Panc1 (cell line): Measurements from ENCODE around the gene DENND2A. TPM values are rescaled to one million over a fixed set of nuclear protein-coding genes. Genes with fewer than 3 reads are reported as not detected.
"Not testable (repeated sequence)": the region's sequence is repeated elsewhere in the genome, so short reads cannot be mapped to it uniquely, and the experiment has no call there.

Experiments
- ATAC-seq: fragments of 200-7000 bp; cut with Tn5 transposase; 2 replicates; pipeline ENCODE4 v1.9.1; 2020; ENCODE audit warnings: mild to moderate bottlenecking, moderate library complexity
- BruUV-seq: library from RNA; stranded (reverse); fragments of 400-500 nt; replicated peaks from 2 replicates; lab custom pipeline; 2021; lab: Mats Ljungman, UMichigan
- CTCF ChIA-PET: fragments of 300-600 bp; sonication (Branson Sonifier 250); formaldehyde crosslinking; loops from one replicate; lab custom pipeline; 2022; ENCODE audit warnings: antibody characterized with exemption; lab: Charles Lee
- POLR2A ChIA-PET: fragments of 300-600 bp; sonication (Branson Sonifier 250); formaldehyde crosslinking; loops from one replicate; lab custom pipeline; 2022; ENCODE audit warnings: antibody characterized with exemption; lab: Charles Lee
- DNase-seq: peaks from one replicate; pipeline ENCODE4 v3.0.0-alpha.2; 2010; ENCODE audit warnings: low read depth, low spot score
- H3K27ac ChIP-seq: 2 replicates; pipeline ENCODE4 v1.5.1; 2011; ENCODE audit warnings: mild to moderate bottlenecking, low read length, inconsistent platforms
- H3K27me3 ChIP-seq: fragments of 200-500 bp; sonication (Bioruptor generic); 2 replicates; pipeline ENCODE4 v1.6.0; 2014; ENCODE audit warnings: low read length, inconsistent platforms; ENCODE audit not compliant: control insufficient read depth, insufficient read depth
- H3K36me3 ChIP-seq: fragments of 200-500 bp; sonication (Bioruptor generic); 2 replicates; pipeline ENCODE4 v1.5.1; 2014; ENCODE audit warnings: inconsistent platforms, mild to moderate bottlenecking, low read length, moderate library complexity; ENCODE audit not compliant: control insufficient read depth, insufficient read depth
- H3K4me1 ChIP-seq: 2 replicates; pipeline ENCODE4 v1.5.1; 2011; ENCODE audit warnings: inconsistent platforms, mild to moderate bottlenecking, low read length, moderate library complexity; ENCODE audit not compliant: control insufficient read depth, insufficient read depth
- H3K4me3 ChIP-seq, 2 experiments: 2 replicates each; pipeline ENCODE4 v1.5.1; 2011 to 2012; ENCODE audit warnings: low read depth in 2 of 2, low read length in 2 of 2, mild to moderate bottlenecking in 2 of 2, inconsistent platforms in 1 of 2, moderate library complexity in 1 of 2
- H3K9me3 ChIP-seq: fragments of 200-500 bp; sonication (Bioruptor generic); 2 replicates; pipeline ENCODE4 v1.5.1; 2014; ENCODE audit warnings: low read depth, mild to moderate bottlenecking, inconsistent platforms, low read length, moderate library complexity; ENCODE audit not compliant: control insufficient read depth, insufficient read depth
- POLR2AphosphoS5 ChIP-seq: IDR thresholded peaks from 2 replicates; pipeline ENCODE4 v1.6.1; 2012; ENCODE audit warnings: mild to moderate bottlenecking, low read depth, low read length, moderate library complexity
- SIN3A ChIP-seq: IDR thresholded peaks from 2 replicates; pipeline ENCODE4 v1.6.1; 2012; ENCODE audit warnings: low read depth, mild to moderate bottlenecking, low read length, moderate library complexity, borderline replicate concordance; ENCODE audit not compliant: insufficient read depth
- TCF7L2 ChIP-seq: IDR thresholded peaks from 2 replicates; pipeline ENCODE4 v1.6.1; 2011; ENCODE audit warnings: mild to moderate bottlenecking, low read depth, low read length, inconsistent platforms
- in situ Hi-C: cut with HindIII; loops from 2 replicates; pipeline ENCODE4 v1.10.0; 2016; ENCODE audit warnings: low sequenced_read_pairs, low pct_unique_long_range_greater_than_20kb
- intact Hi-C: fragments of 100-400 bp; cut with micrococcal nuclease; formaldehyde crosslinking; loops from one replicate; pipeline ENCODE4 v1.10.0; 2022; ENCODE audit not compliant: unreplicated experiment
- total RNA-seq: library from RNA; stranded (reverse); gene quantifications from one replicate; pipeline ENCODE4 v1.2.1, GENCODE V29; 2021; ENCODE audit not compliant: unreplicated experiment
- TF ChIP-seq, protein P1 (sequence below), 2 experiments: IDR thresholded peaks; 2 replicates each; pipeline ENCODE4 v1.6.1; 2011 to 2012; ENCODE audit warnings: low read depth in 2 of 2, control low read depth in 1 of 2, low read length in 1 of 2, mild to moderate bottlenecking in 1 of 2, moderate library complexity in 1 of 2; ENCODE audit not compliant: insufficient read depth in 1 of 2
- TF ChIP-seq, protein P2 (sequence below): fragments of 450-650 bp; IDR thresholded peaks from 2 replicates; pipeline ENCODE4 v1.5.1; 2017; ENCODE audit warnings: mild to moderate bottlenecking

Gene DENND2A
- total RNA-seq, 1 experiment from 2014 or later = 1.4 TPM

DNA sequence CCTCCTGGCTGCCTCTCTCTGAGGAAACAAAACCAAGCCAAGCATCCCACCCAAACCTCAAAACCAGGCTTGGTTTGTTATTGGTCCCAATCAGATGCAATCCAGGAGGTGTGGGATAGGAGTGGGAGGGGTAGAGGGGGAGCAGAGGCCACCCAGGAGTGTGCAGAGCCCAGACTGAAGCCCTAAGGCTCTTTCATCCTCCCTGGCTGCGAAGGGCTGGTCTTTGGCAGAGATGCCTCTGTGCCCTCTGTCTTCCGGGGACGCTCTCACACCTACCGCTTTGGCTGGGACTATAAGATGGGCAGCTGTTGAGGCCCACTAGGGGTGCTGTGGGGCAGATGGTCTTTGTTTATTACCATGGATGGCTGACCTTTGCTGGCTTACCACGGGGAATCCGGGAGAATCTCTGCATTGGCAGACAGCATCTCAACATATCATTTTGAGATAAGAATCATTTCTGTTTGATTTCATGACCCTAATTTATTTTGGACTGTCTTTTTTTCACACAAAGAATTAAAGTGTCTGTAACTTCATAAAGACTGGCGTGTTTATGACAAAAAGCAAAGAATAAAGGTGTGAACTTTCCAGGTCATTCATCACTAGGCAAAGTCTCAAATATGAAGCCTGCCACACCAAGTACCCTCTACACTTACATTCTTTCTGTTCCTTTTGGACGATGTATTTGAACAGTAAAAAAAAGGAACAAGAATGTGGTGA is 6.5 kb upstream of the DENND2A start:
- H3K4me1 ChIP-seq = no peaks in the 10 kb centered on the region
- ATAC-seq (peak; percentile 90), DNase-seq (no peak)
- no peaks in the 10 kb centered on the region for H3K9me3 ChIP-seq
- in situ Hi-C loops (no loop called here), intact Hi-C loops (no loop called here)
- H3K4me3 ChIP-seq = no peak overlapping the region
- TF ChIP-seq, protein P1, sequence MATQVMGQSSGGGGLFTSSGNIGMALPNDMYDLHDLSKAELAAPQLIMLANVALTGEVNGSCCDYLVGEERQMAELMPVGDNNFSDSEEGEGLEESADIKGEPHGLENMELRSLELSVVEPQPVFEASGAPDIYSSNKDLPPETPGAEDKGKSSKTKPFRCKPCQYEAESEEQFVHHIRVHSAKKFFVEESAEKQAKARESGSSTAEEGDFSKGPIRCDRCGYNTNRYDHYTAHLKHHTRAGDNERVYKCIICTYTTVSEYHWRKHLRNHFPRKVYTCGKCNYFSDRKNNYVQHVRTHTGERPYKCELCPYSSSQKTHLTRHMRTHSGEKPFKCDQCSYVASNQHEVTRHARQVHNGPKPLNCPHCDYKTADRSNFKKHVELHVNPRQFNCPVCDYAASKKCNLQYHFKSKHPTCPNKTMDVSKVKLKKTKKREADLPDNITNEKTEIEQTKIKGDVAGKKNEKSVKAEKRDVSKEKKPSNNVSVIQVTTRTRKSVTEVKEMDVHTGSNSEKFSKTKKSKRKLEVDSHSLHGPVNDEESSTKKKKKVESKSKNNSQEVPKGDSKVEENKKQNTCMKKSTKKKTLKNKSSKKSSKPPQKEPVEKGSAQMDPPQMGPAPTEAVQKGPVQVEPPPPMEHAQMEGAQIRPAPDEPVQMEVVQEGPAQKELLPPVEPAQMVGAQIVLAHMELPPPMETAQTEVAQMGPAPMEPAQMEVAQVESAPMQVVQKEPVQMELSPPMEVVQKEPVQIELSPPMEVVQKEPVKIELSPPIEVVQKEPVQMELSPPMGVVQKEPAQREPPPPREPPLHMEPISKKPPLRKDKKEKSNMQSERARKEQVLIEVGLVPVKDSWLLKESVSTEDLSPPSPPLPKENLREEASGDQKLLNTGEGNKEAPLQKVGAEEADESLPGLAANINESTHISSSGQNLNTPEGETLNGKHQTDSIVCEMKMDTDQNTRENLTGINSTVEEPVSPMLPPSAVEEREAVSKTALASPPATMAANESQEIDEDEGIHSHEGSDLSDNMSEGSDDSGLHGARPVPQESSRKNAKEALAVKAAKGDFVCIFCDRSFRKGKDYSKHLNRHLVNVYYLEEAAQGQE (IDR thresholded peaks at IDR 0.05; ENCODE audit: insufficient read depth in 1 of 2, low read depth in 2 of 2, low read length in 1 of 2) = no peak
- TF ChIP-seq, protein P2, sequence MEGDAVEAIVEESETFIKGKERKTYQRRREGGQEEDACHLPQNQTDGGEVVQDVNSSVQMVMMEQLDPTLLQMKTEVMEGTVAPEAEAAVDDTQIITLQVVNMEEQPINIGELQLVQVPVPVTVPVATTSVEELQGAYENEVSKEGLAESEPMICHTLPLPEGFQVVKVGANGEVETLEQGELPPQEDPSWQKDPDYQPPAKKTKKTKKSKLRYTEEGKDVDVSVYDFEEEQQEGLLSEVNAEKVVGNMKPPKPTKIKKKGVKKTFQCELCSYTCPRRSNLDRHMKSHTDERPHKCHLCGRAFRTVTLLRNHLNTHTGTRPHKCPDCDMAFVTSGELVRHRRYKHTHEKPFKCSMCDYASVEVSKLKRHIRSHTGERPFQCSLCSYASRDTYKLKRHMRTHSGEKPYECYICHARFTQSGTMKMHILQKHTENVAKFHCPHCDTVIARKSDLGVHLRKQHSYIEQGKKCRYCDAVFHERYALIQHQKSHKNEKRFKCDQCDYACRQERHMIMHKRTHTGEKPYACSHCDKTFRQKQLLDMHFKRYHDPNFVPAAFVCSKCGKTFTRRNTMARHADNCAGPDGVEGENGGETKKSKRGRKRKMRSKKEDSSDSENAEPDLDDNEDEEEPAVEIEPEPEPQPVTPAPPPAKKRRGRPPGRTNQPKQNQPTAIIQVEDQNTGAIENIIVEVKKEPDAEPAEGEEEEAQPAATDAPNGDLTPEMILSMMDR = peak; percentile 80
- TF ChIP-seq POLR2AphosphoS5 (no peak), SIN3A (no peak), TCF7L2 (no peak)
- no peaks in the 10 kb centered on the region for H3K27me3 ChIP-seq
- H3K36me3 ChIP-seq = no peaks in the 10 kb centered on the region
- no peak overlapping the region for H3K27ac ChIP-seq
- ChIA-PET CTCF (interaction anchor here (0.5 to 0.7 kb wide), 3 partner anchors 19 to 60 kb away, joined by 3 to 7 read pairs (median 3); no protein-coding TSS in a partner anchor), POLR2A (interaction anchor here (0.6 to 0.7 kb wide), 2 partner anchors 19 to 88 kb away, joined by 3 to 5 read pairs; no protein-coding TSS in a partner anchor)
- no TSS peak for BruUV-seq

DNA sequence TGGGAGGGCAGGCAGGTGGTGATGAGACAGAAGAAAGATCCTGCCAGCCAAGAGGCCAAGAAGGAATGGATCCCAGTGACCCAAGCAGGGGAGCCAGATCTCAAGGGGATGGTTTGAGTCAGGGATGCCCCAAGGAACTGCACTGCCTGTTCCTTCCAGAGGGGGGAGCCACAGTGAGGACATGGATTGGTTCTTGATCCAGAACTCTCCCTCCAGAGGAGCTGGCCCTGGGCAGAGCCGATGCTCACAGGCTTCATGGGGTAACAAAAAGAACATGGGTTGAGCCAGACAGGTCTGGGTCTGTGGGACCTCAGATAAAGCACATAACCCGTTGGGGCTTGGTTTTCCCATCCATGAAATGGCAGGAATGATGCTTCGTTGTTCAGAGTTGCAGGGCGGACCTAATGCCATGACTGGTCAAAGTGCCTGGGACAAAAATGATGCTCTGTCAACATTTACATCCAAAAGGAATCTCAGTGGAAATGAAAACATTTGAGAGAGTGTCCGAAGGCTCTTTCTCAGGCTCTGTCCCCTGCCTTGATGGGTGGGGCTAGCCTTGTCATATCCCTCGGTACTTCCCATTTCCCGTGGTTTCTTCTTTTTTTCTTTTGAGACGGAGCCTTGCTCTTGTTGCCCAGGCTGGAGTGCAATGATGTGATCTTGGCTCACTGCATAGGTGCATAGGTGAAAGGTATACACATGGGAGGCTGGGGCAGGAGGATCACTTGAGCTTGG is 4.7 kb upstream of the DENND2A start:
- Histone ChIP-seq H3K27ac (no peak overlapping the region), H3K4me1 (no peaks in the 10 kb centered on the region), H3K36me3 (no peaks in the 10 kb centered on the region), H3K4me3 (no peak overlapping the region), H3K27me3 (no peaks in the 10 kb centered on the region), H3K9me3 (no peaks in the 10 kb centered on the region)
- intact Hi-C loops (no loop called here), in situ Hi-C loops (no loop called here)
- ChIA-PET POLR2A (no interaction called here), CTCF (no interaction called here)
- TF ChIP-seq SIN3A = no peak
- TF ChIP-seq, protein P2 = no peak; the same call in 1 of the 2 replicates
- no peak for TF ChIP-seq TCF7L2
- TF ChIP-seq, protein P1 (IDR thresholded peaks at IDR 0.05; ENCODE audit: insufficient read depth in 1 of 2, low read depth in 2 of 2, low read length in 1 of 2) = no peak
- no peak for TF ChIP-seq POLR2AphosphoS5
- ATAC-seq = no peak
- no TSS peak for BruUV-seq
- no peak for DNase-seq

DNA sequence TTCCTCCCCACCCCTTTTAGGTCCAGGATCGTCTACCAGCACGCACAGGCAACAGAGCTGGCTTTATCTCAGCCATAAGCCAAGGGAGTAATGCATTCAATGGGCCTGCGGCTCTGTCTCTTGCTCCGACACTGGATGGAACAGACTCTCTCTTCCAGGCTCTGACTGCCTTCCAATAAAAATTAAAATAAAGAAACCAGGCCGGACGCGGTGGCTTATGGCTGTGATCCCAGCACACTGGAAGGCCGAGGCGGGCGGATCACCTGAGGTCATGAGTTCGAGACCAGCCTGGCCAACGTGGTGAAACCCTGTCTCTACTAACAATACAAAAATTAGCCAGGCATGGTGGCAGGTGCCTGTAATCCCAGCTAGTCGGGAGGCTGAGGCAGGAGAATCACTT is 4.1 kb upstream of the DENND2A start:
- H3K4me1 ChIP-seq, CTCF ChIA-PET, ATAC-seq, DNase-seq, intact Hi-C loops, H3K27ac ChIP-seq, in situ Hi-C loops, POLR2A ChIA-PET, H3K27me3 ChIP-seq, H3K9me3 ChIP-seq, H3K4me3 ChIP-seq, H3K36me3 ChIP-seq, BruUV-seq: not testable (repeated sequence)
